ENCODE measurements around the gene MON1A. TPM values are rescaled to one million over a fixed set of nuclear protein-coding genes. Genes with fewer than 3 reads are reported as not detected.

Gene MON1A, protein sequence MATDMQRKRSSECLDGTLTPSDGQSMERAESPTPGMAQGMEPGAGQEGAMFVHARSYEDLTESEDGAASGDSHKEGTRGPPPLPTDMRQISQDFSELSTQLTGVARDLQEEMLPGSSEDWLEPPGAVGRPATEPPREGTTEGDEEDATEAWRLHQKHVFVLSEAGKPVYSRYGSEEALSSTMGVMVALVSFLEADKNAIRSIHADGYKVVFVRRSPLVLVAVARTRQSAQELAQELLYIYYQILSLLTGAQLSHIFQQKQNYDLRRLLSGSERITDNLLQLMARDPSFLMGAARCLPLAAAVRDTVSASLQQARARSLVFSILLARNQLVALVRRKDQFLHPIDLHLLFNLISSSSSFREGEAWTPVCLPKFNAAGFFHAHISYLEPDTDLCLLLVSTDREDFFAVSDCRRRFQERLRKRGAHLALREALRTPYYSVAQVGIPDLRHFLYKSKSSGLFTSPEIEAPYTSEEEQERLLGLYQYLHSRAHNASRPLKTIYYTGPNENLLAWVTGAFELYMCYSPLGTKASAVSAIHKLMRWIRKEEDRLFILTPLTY
- 10 to 100 TPM; 13.4 to 15.0 TPM for total RNA-seq

DNA sequence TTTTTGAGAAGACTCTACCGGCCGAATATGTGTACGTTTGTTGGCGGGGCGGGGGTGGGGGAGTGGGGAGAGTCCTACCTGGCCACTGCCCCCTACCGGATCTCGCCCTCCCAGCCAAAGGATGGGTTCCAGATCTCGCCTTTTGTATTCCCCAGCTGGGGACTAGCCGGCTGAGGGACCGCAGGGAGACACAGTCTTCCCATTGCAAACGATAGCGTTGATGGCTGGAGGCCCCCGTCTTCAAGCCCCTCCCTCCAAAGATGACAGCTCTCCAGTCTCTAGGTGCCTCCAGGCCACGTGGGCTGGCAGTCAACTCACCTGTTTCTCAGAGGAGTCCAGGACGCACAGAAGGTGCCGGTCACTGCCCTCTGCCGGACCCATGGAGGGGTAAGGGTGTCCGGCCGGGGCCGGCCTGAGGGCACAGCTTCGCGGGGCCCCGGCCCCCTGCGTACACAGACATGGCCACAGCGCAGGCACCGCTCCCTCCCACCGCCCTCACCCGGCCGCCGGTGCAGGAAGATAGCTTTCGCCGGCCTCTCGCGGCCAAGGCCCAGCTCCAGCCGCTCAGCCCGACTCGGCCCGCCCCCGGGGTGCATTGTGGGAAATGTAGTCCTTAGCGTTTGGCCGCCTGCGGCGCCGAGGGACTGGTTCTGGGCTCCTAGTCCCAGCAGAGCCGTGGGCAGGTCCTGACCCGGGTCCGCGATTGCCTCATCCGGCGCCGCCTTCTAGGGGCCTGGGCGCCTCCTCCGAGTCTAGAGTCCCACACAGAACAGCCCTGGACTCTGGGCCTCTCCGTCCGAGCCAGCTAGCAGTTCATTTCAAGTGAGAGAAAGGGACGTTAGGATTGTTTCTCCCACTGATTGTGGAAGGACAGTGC, at the start of gene MON1A:
TSS of gene MON1A (minus strand) at position 521 of the 877 bp plus-strand sequence. CDS start 16,465 bp downstream, outside the sequence.
- DNase-seq, result peak; percentile 89
- Mint-ChIP-seq H3K27me3 (ENCODE audit: low read depth) (no peaks in the 10 kb centered on the region), H3K27ac (peak within 1 kb of the TSS; percentile 81), H3K36me3 (ENCODE audit: low read depth) (peaks cover 4% of the 10 kb centered on the region), H3K9me3 (ENCODE audit: insufficient read depth) (no peaks in the 10 kb centered on the region), H3K4me3 (peak within 1 kb of the TSS; percentile 80), H3K4me1 (ENCODE audit: low read depth) (peaks cover 26% of the 10 kb centered on the region)
- POLR2A ChIA-PET, result interaction anchor here (0.8 to 3.0 kb wide), 3 partner anchors 10 to 11 kb away, joined by 3 to 24 read pairs (median 4); partner anchors contain the start of gene RBM6
- CTCF ChIA-PET, result interaction anchor here (0.8 to 3.1 kb wide), 5 partner anchors 10 to 23 kb away, joined by 3 to 19 read pairs (median 3); partner anchors contain the start of gene RBM6
- peak; percentile 98 for ATAC-seq

DNA sequence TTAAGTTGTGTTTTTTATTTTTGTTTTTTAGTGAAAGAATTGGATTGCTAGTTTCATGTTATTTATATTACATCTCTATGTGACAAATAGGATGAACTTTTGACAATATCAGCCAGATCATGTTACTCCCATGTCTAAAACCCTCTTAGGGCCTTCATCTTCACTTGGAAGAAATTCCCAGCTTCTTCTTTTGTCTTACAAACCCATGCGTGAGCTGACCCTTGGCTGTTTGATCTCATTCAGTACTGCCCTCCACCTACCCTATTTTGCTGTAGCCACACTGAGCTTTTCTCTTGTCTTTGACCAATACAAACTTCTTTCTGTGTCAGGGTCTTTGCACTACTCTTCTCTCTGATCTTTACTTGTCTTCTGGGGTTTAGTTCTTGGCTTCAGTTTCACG, 47.3 kb upstream of the MON1A start:
- Mint-ChIP-seq H3K36me3 (ENCODE audit: low read depth) (peaks cover 26% of the 10 kb centered on the region), H3K27ac (no peak overlapping the region), H3K9me3 (ENCODE audit: insufficient read depth) (no peaks in the 10 kb centered on the region), H3K4me3 (no peak overlapping the region), H3K27me3 (ENCODE audit: low read depth) (no peaks in the 10 kb centered on the region), H3K4me1 (ENCODE audit: low read depth) (no peaks in the 10 kb centered on the region)
- ChIA-PET CTCF (no interaction called here), POLR2A (no interaction called here)
- ATAC-seq (no peak), DNase-seq (no peak)

DNA sequence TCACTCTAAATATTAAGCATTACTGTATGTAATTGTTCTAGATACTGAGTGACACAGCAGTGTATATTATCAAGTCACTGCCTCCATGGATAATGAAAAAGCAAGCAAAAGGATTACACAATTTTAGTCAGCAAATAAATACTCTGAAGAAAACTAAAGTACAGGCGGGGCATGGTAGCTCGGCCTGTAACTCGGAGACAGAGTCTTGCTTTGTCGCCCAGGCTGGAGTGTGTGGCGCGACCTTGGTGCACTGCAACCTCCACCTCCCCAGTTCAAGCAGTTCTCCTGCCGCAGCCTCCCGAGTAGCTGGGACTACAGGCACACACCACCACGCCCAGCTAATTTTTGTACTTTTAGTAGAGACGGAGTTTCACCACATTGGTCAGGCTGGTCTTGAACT, 43.0 kb upstream of the MON1A start:
- DNase-seq, result no peak
- Mint-ChIP-seq H3K4me1 (ENCODE audit: low read depth) (no peaks in the 10 kb centered on the region), H3K27ac (no peak overlapping the region), H3K9me3 (ENCODE audit: insufficient read depth) (no peaks in the 10 kb centered on the region), H3K27me3 (ENCODE audit: low read depth) (no peaks in the 10 kb centered on the region), H3K4me3 (no peak overlapping the region), H3K36me3 (ENCODE audit: low read depth) (peaks cover 27% of the 10 kb centered on the region)
- CTCF ChIA-PET, result interaction anchor here (1.1 kb wide), 1 partner anchor 66 kb away, joined by 3 read pairs; no protein-coding TSS in a partner anchor
- POLR2A ChIA-PET, result no interaction called here
- ATAC-seq, result no peak

DNA sequence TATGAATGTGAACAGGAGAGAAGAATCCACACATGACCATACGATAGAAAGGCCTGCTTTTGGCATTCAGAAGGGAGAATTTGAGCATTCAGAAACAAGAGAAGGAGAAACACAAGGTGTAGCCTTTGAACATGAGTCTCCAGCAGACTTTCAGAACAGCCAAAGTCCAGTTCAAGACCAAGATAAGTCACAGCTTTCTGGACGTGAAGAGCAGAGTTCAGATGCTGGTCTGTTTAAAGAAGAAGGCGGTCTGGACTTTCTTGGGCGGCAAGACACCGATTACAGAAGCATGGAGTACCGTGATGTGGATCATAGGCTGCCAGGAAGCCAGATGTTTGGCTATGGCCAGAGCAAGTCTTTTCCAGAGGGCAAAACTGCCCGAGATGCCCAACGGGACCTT, 38.7 kb upstream of the MON1A start:
- no peaks in the 10 kb centered on the region for H3K27me3 Mint-ChIP-seq (ENCODE audit: low read depth)

DNA sequence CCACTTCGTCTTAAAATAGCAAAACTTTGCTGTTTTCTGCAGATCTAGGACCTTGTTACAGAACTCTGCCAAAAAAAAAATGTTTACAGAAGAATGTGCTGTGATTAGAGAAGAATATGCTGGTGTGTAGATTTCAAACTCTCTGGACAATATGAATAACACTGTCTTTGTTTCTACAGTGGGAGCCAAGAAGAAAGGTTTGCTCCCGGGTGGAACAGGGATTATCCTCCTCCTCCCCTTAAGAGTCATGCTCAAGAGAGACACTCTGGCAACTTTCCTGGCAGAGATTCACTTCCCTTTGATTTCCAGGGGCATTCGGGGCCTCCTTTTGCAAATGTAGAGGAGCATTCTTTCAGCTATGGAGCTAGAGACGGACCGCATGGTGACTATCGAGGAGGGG, 37.7 kb upstream of the MON1A start:
- no peak overlapping the region for H3K4me3 Mint-ChIP-seq
- ChIA-PET CTCF (no interaction called here), POLR2A (no interaction called here)

More for the DNA sequence above, 38.7 kb upstream of the MON1A start:
- ATAC-seq (no peak), DNase-seq (no peak)
- Mint-ChIP-seq H3K4me1 (ENCODE audit: low read depth) (no peaks in the 10 kb centered on the region), H3K27ac (no peak overlapping the region), H3K4me3 (no peak overlapping the region), H3K9me3 (ENCODE audit: insufficient read depth) (no peaks in the 10 kb centered on the region), H3K36me3 (ENCODE audit: low read depth) (peaks cover 29% of the 10 kb centered on the region)
- ChIA-PET POLR2A (no interaction called here), CTCF (no interaction called here)

DNA sequence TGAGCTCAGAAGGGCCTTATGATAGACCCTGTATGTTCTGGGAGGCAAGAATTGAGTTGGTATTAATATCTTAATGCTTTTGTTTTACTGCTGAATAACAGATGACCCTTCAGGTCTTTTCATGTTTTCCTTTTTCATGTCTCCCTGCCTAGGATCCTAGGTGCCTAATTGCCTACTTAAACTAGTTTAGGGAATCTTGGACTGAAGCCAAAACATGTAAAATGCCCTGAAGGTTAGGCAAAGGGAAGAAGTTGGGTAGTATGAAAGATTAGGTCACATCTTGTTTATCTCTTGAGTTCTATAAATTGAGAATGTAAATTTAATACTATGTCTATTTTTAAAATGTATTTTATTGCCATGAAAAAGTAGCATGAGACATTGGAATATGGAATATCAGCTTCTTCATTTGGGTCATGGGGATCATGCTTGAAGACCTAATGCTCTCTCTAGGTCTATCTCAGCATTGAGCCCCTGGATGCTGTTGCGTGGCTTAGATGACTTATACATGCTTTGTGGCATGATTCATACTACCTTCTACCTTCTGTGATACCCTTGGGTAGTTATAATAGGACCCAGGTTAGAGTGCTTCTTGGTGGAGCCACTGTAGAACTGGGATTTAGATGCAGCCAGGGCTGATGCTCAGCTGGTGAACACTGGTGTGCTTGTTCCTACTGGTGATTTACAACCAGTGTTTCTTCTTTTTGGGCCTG, 36.8 kb upstream of the MON1A start:
- CTCF ChIA-PET, result no interaction called here
- H3K4me1 Mint-ChIP-seq (ENCODE audit: low read depth), result no peaks in the 10 kb centered on the region
- H3K36me3 Mint-ChIP-seq (ENCODE audit: low read depth), result peaks cover 25% of the 10 kb centered on the region
- H3K4me3 Mint-ChIP-seq, result no peak overlapping the region
- no peaks in the 10 kb centered on the region for H3K9me3 Mint-ChIP-seq (ENCODE audit: insufficient read depth)
- no peaks in the 10 kb centered on the region for H3K27me3 Mint-ChIP-seq (ENCODE audit: low read depth)
- no peak overlapping the region for H3K27ac Mint-ChIP-seq
- ATAC-seq, result no peak
- no peak for DNase-seq
- POLR2A ChIA-PET, result interaction anchor here (0.6 kb wide), 1 partner anchor 123 kb away, joined by 4 read pairs; no protein-coding TSS in a partner anchor

More for the DNA sequence above, 37.7 kb upstream of the MON1A start:
- no peak for DNase-seq
- no peaks in the 10 kb centered on the region for H3K27me3 Mint-ChIP-seq (ENCODE audit: low read depth)
- H3K4me1 Mint-ChIP-seq (ENCODE audit: low read depth), result no peaks in the 10 kb centered on the region
- ATAC-seq, result no peak
- H3K9me3 Mint-ChIP-seq (ENCODE audit: insufficient read depth), result no peaks in the 10 kb centered on the region
- H3K27ac Mint-ChIP-seq, result no peak overlapping the region
- H3K36me3 Mint-ChIP-seq (ENCODE audit: low read depth), result peaks cover 25% of the 10 kb centered on the region

DNA sequence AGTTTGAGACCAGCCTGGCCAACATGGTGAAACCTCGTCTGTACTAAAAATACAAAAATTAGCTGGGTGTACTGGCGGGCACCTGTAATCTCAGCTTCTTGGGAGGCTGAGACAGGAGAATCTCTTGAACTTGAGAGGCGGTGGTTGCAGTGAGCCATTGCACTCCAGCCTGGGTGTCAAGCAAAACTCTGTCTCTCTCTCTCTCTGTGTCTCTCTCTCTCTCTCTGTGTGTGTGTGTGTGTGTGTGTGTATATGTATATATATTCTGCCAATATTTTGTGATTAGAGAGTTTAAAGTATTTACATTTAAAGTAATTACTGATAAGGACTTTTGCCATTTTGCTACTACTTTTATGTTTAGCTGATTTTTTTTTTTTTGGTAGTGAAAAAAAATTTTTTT, 26.0 kb upstream of the MON1A start:
- Mint-ChIP-seq H3K36me3 (ENCODE audit: low read depth) (peaks cover 10% of the 10 kb centered on the region), H3K27ac (no peak overlapping the region)
- CTCF ChIA-PET, result no interaction called here

DNA sequence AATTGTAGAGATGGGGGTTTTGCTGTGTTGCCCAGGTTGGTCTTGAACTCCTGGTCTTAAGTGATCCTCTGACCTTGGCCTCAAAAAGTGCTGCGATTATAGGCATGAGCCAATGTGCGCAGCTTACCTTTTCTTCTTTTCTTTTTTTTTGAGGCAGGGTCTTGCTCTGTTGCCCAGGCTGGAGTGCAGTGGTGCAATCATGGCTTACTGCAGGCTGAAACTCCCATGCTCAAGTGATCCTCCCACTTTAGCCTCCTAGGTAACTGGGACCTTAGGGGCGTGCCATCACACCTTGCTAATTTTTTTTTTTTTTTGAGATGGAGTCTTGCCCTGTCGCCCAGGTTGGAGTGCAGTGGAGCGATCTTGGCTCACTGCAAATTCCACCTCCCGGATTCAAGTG, 23.3 kb upstream of the MON1A start:
- CTCF ChIA-PET, result no interaction called here
- H3K9me3 Mint-ChIP-seq (ENCODE audit: insufficient read depth), result no peaks in the 10 kb centered on the region
- no peak overlapping the region for H3K27ac Mint-ChIP-seq
- POLR2A ChIA-PET, result no interaction called here
- H3K36me3 Mint-ChIP-seq (ENCODE audit: low read depth), result peaks cover 1% of the 10 kb centered on the region
- no peak overlapping the region for H3K4me3 Mint-ChIP-seq
- DNase-seq (no peak), ATAC-seq (no peak)
- no peaks in the 10 kb centered on the region for H3K27me3 Mint-ChIP-seq (ENCODE audit: low read depth)
- peaks cover 11% of the 10 kb centered on the region for H3K4me1 Mint-ChIP-seq (ENCODE audit: low read depth)

More for the DNA sequence above, 26.0 kb upstream of the MON1A start:
- no peak overlapping the region for H3K4me3 Mint-ChIP-seq
- no peaks in the 10 kb centered on the region for H3K27me3 Mint-ChIP-seq (ENCODE audit: low read depth)
- peaks cover 4% of the 10 kb centered on the region for H3K4me1 Mint-ChIP-seq (ENCODE audit: low read depth)
- no peaks in the 10 kb centered on the region for H3K9me3 Mint-ChIP-seq (ENCODE audit: insufficient read depth)
- POLR2A ChIA-PET, result no interaction called here
- ATAC-seq (no peak), DNase-seq (no peak)

DNA sequence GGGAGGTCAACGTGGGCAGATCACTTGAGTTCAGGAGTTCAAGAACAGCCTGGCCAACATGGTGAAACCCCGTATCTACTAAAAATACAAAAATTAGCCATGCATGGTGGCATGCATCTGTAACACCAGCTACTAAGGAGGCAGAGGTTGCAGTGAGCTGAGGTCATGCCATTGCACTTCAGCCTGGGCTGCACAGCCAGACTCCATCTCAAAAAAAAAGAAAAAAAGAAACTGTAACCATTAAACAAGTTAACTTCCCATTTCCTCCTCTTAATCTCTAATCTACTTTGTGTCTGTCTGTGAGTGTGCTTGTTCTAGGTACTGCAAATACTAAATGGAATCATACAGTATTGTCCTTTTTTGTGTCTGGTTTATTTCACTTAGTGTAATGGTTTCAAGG, 13.0 kb upstream of the MON1A start:
- DNase-seq, result no peak
- peaks cover 31% of the 10 kb centered on the region for H3K4me1 Mint-ChIP-seq (ENCODE audit: low read depth)
- CTCF ChIA-PET, result no interaction called here
- H3K27ac Mint-ChIP-seq, result no peak overlapping the region
- H3K9me3 Mint-ChIP-seq (ENCODE audit: insufficient read depth), result no peaks in the 10 kb centered on the region
- no peak overlapping the region for H3K4me3 Mint-ChIP-seq
- no peak for ATAC-seq
- no peaks in the 10 kb centered on the region for H3K27me3 Mint-ChIP-seq (ENCODE audit: low read depth)
- POLR2A ChIA-PET, result no interaction called here
- peaks cover 27% of the 10 kb centered on the region for H3K36me3 Mint-ChIP-seq (ENCODE audit: low read depth)

DNA sequence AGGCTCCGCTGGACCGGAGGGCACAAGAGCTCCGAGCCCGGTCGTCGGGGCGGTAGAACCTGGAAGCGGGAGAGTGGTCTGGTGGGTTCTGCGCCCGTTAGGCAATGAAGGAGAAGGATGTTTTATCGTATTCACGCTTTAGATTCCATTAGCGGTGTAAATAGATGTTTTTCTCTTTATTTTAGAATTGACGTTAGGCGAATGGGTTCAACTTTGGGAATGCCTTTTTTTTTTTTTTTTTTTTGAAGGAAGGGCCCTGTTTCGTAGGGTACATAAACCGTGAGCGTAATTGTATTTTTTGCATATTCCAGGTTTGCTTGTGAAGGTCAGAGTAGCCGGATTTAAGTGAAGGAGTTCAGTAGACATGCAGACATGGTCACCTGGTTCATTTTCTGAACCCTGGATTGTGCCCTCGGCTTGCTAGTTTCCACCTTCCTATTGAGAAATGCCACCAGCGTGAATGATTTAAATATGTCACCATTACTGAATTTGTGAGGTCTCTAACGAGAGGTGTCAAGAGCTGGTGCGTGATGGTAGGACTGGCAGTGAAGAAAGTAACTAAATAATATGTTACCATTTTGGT, 11.1 kb upstream of the MON1A start:
- ATAC-seq (no peak), DNase-seq (no peak)
- H3K27me3 Mint-ChIP-seq (ENCODE audit: low read depth), result no peaks in the 10 kb centered on the region
- H3K4me1 Mint-ChIP-seq (ENCODE audit: low read depth), result peaks cover 27% of the 10 kb centered on the region
- peak overlapping the region; percentile 99 for H3K4me3 Mint-ChIP-seq
- no peaks in the 10 kb centered on the region for H3K9me3 Mint-ChIP-seq (ENCODE audit: insufficient read depth)
- peaks cover 21% of the 10 kb centered on the region for H3K36me3 Mint-ChIP-seq (ENCODE audit: low read depth)
- ChIA-PET CTCF (interaction anchor here (2.3 kb wide), 1 partner anchor 11 kb away, joined by 19 read pairs; the partner anchor contains the start of gene MON1A), POLR2A (interaction anchor here (0.8 to 2.2 kb wide), 4 partner anchors 11 to 358 kb away, joined by 3 to 24 read pairs (median 4); partner anchors contain the start of gene MON1A)
- H3K27ac Mint-ChIP-seq, result peak overlapping the region; percentile 98
